Stomach (tissue), 9 donors: ENCODE data around the gene PDXP. TPM values are rescaled to one million over a fixed set of nuclear protein-coding genes. Genes with fewer than 3 reads are reported as not detected.

Experiments
- DNase-seq, 2 donors: peaks; one replicate each; pipeline versions ENCODE4 v3.0.0 to v3.0.0-alpha.2; 2013 to 2019
- H3K27ac ChIP-seq, 5 donors: fragments of 200-600 bp in 4 of 5; sonication (generic) in 4 of 5; one replicate each; pipeline ENCODE4 v1.5.1; 2013 to 2019; ENCODE audit warnings: mild to moderate bottlenecking in 1 of 5, moderate library complexity in 1 of 5
- H3K27me3 ChIP-seq, 3 donors: fragments of 200-600 bp; sonication (generic); one replicate each; pipeline ENCODE4 v1.5.1; 2017 to 2019; ENCODE audit warnings: mixed run types in 1 of 3
- H3K36me3 ChIP-seq, 4 donors: fragments of 200-600 bp; sonication (generic); 1 replicate in 3 of 4; 2 replicates in 1 of 4; pipeline ENCODE4 v1.5.1; 2016 to 2019
- H3K4me1 ChIP-seq, 4 donors: fragments of 200-600 bp; sonication (generic); one replicate each; pipeline ENCODE4 v1.5.1; 2016 to 2019
- H3K4me3 ChIP-seq, 4 donors: fragments of 200-600 bp; sonication (generic) in 3 of 4; one replicate each; pipeline ENCODE4 v1.5.1; 2016 to 2019; ENCODE audit warnings: mild to moderate bottlenecking in 1 of 4
- H3K9me3 ChIP-seq, 4 donors: fragments of 200-600 bp; sonication (generic); one replicate each; pipeline ENCODE4 v1.5.1; 2016 to 2019
- CTCF ChIP-seq, 7 experiments: fragments of 450-650 bp in 4 of 7; fragments of 200-600 bp in 3 of 7; sonication (generic) in 3 of 7; IDR thresholded peaks; one replicate each; pipeline ENCODE4 v1.5.1; 2016 to 2019; ENCODE audit warnings: antibody characterized with exemption in 7 of 7, control low read depth in 2 of 7, mild to moderate bottlenecking in 1 of 7
- EP300 ChIP-seq: sonication (generic); formaldehyde crosslinking; IDR thresholded peaks from one replicate; pipeline ENCODE4 v1.6.1; 2017; ENCODE audit warnings: antibody characterized with exemption
- POLR2A ChIP-seq, 4 donors: fragments of 450-650 bp; IDR thresholded peaks; one replicate each; pipeline ENCODE4 v1.6.1; 2016; ENCODE audit warnings: antibody characterized with exemption in 4 of 4, control low read depth in 2 of 4, mild to moderate bottlenecking in 1 of 4, moderate library complexity in 1 of 4
- POLR2AphosphoS5 ChIP-seq, 3 donors: sonication (generic); formaldehyde crosslinking; IDR thresholded peaks; one replicate each; pipeline ENCODE4 v1.6.1; 2016; ENCODE audit warnings: antibody characterized with exemption in 3 of 3
- WGBS, 5 donors: extraction: QIAGEN DNeasy Blood & Tissue Kit in 3 of 5; methylation state at CpG; one replicate each; pipeline versions ENCODE4 v1.1.5 to v1.1.7; 2013 to 2018; 5-methylcytosine and 5-hydroxymethylcytosine counted together
- intact Hi-C: fragments of 100-400 bp; cut with DNase I; formaldehyde crosslinking; loops from one replicate; pipeline ENCODE4 v1.15.1; 2023; ENCODE audit warnings: low total_unique reads
- polyA plus RNA-seq, 3 donors: library from polyadenylated mRNA; stranded (reverse); fragments of 200-250 nt; gene quantifications; one replicate each; pipeline ENCODE4 v1.2.3, GENCODE V29; 2013
- total RNA-seq, 5 donors: library from RNA; depleted of rRNA; stranded (reverse); fragments of >200 nt; gene quantifications; one replicate each; pipeline versions ENCODE4 v1.1.0 to v1.2.3, GENCODE V29; 2014 to 2016
- donor health status: healthy with polysubstance abuse.
- donor health status: Bipolar disorder and iron deficiency.
- donor health status: healthy.

The PDXP gene
- total and polyA plus RNA-seq, 8 donors, result 2.9 to 72.1 (median 6.8) TPM

- WGBS, 5 donors, result 42 to 82% (median 76%) methylated on average over 2 of the region's 2 CpGs
- TF ChIP-seq CTCF (IDR thresholded peaks at IDR 0.05) (no peak), POLR2A (IDR thresholded peaks at IDR 0.05) (no peak), EP300 (no peak), POLR2AphosphoS5 (IDR thresholded peaks at IDR 0.05) (no peak)
- Histone ChIP-seq H3K9me3 (no peaks in the 10 kb centered on the region), H3K27me3 (no peaks in the 10 kb centered on the region), H3K36me3 (peaks cover 3 to 21% (median 10%) of the 10 kb centered on the region in 4 donors), H3K27ac (peak overlapping the region in 2 of 5 donors; percentile 15 to 39), H3K4me1 (peaks cover 30 to 53% (median 43%) of the 10 kb centered on the region in 4 donors), H3K4me3 (no peak overlapping the region)
- intact Hi-C loops, result loop anchor here (5.0 kb wide), 1 partner anchor 39 kb away; no protein-coding TSS in a partner anchor
- DNase-seq, result no peak
These were observed 22.5 kb downstream of the PDXP start for GRCh38 chr22:37681001-37681424.

- DNase-seq, result peak; percentile 83 to 92
- Histone ChIP-seq H3K36me3 (peaks cover 3 to 21% (median 10%) of the 10 kb centered on the region in 4 donors), H3K27me3 (no peaks in the 10 kb centered on the region), H3K4me1 (peaks cover 24 to 48% (median 40%) of the 10 kb centered on the region in 4 donors), H3K9me3 (no peaks in the 10 kb centered on the region), H3K27ac (peak overlapping the region in 1 of 5 donors; percentile 15), H3K4me3 (no peak overlapping the region)
- 11 to 20% (median 18%) methylated on average over 5 to 6 of the region's 6 CpGs for WGBS, 5 donors
- TF ChIP-seq EP300 (no peak), CTCF (IDR thresholded peaks at IDR 0.05) (peak in 5 of 7 experiments; percentile 82 to 90 (median 85)), POLR2AphosphoS5 (IDR thresholded peaks at IDR 0.05) (peak in 1 of 3 donors; percentile 52), POLR2A (IDR thresholded peaks at IDR 0.05) (no peak)
- intact Hi-C loops, result loop anchor here (5.0 kb wide), 1 partner anchor 39 kb away; no protein-coding TSS in a partner anchor
These were observed 23.1 kb downstream of the PDXP start for GRCh38 chr22:37681556-37682049.

- Histone ChIP-seq H3K36me3 (peaks cover 12 to 26% (median 23%) of the 10 kb centered on the region in 4 donors), H3K4me3 (no peak overlapping the region), H3K9me3 (no peaks in the 10 kb centered on the region), H3K27ac (peak overlapping the region in 1 of 5 donors; percentile 20), H3K27me3 (no peaks in the 10 kb centered on the region), H3K4me1 (peaks cover 31 to 49% (median 48%) of the 10 kb centered on the region in 4 donors)
- WGBS, 5 donors, result 64 to 70% (median 65%) methylated on average over 14 to 16 of the region's 16 CpGs
- no peak for DNase-seq
- intact Hi-C loops, result loop anchor here (5.0 kb wide), 1 partner anchor 43 kb away; no protein-coding TSS in a partner anchor
- TF ChIP-seq POLR2A (IDR thresholded peaks at IDR 0.05), result no peak
- no peak for TF ChIP-seq CTCF (IDR thresholded peaks at IDR 0.05)
- TF ChIP-seq POLR2AphosphoS5 (IDR thresholded peaks at IDR 0.05), result no peak
- no peak for TF ChIP-seq EP300
These were observed 26.5 kb downstream of the PDXP start for GRCh38 chr22:37684803-37685615.
